OCI-LY3 (cell line): ENCODE data around the gene ARID5B.

ENCODE experiments used
- H2AFZ ChIP-seq: fragments of 200-600, 300-600 bp; shearing (Covaris generic); 2 replicates; pipeline ENCODE4 v1.6.0; 2014; ENCODE audit warnings: antibody characterized with exemption, low read depth, low read length
- H3K27ac ChIP-seq: fragments of 200-600, 300-600 bp; sonication (generic); 2 replicates; pipeline ENCODE4 v1.5.1; 2014; ENCODE audit warnings: mild to moderate bottlenecking, low read length, moderate library complexity, mixed read lengths
- H3K27me3 ChIP-seq: fragments of 200-600, 300-600 bp; sonication (generic); 2 replicates; pipeline ENCODE4 v1.6.1; 2014; ENCODE audit warnings: low read depth, low read length, mixed read lengths
- H3K36me3 ChIP-seq: fragments of 200-600, 300-600 bp; sonication (generic); replicated peaks from 2 replicates; pipeline ENCODE3; 2014; ENCODE audit warnings: low read depth, low read length, mixed read lengths
- H3K4me1 ChIP-seq: fragments of 300-600, 200-600 bp; sonication (generic); 2 replicates; pipeline ENCODE4 v1.6.1; 2014; ENCODE audit warnings: low read length, mixed read lengths
- H3K4me2 ChIP-seq: fragments of 200-600, 300-600 bp; sonication (generic); 2 replicates; pipeline ENCODE4 v1.6.1; 2014; ENCODE audit warnings: low read length, mixed read lengths
- H3K4me3 ChIP-seq: fragments of 300-600, 200-600 bp; sonication (generic); 2 replicates; pipeline ENCODE4 v1.5.1; 2014; ENCODE audit warnings: antibody characterized with exemption, mild to moderate bottlenecking, low read length, moderate library complexity
- H3K79me2 ChIP-seq: fragments of 300-600, 200-600 bp; shearing (Covaris generic); 2 replicates; pipeline ENCODE4 v1.6.1; 2014; ENCODE audit warnings: mild to moderate bottlenecking, low read length, mixed read lengths
- H3K9ac ChIP-seq: fragments of 300-600, 200-600 bp; shearing (Covaris generic); 2 replicates; pipeline ENCODE4 v1.6.0; 2014; ENCODE audit warnings: mild to moderate bottlenecking, low read length, moderate library complexity
- H3K9me3 ChIP-seq: fragments of 200-600, 300-600 bp; shearing (Covaris generic); 2 replicates; pipeline ENCODE4 v1.6.1; 2014; ENCODE audit warnings: low read length, mixed read lengths; ENCODE audit not compliant: insufficient read depth
- H4K20me1 ChIP-seq: fragments of 200-600, 300-600 bp; sonication (generic); 2 replicates; pipeline ENCODE4 v1.6.1; 2016; ENCODE audit warnings: low read length, mixed read lengths; ENCODE audit not compliant: insufficient read depth
- EZH2phosphoT487 ChIP-seq: fragments of 200-600 bp; shearing (Covaris generic); IDR thresholded peaks from 2 replicates; pipeline ENCODE4 v1.6.1; 2018; ENCODE audit warnings: antibody characterized with exemption, mixed run types, low read depth
- TF ChIP-seq, protein P1 (sequence below): fragments of 200-600, 300-600 bp; sonication (generic); IDR thresholded peaks from 2 replicates; pipeline ENCODE4 v1.5.1; 2014; ENCODE audit warnings: antibody characterized with exemption, low read length, low read depth

Gene ARID5B

DNA sequence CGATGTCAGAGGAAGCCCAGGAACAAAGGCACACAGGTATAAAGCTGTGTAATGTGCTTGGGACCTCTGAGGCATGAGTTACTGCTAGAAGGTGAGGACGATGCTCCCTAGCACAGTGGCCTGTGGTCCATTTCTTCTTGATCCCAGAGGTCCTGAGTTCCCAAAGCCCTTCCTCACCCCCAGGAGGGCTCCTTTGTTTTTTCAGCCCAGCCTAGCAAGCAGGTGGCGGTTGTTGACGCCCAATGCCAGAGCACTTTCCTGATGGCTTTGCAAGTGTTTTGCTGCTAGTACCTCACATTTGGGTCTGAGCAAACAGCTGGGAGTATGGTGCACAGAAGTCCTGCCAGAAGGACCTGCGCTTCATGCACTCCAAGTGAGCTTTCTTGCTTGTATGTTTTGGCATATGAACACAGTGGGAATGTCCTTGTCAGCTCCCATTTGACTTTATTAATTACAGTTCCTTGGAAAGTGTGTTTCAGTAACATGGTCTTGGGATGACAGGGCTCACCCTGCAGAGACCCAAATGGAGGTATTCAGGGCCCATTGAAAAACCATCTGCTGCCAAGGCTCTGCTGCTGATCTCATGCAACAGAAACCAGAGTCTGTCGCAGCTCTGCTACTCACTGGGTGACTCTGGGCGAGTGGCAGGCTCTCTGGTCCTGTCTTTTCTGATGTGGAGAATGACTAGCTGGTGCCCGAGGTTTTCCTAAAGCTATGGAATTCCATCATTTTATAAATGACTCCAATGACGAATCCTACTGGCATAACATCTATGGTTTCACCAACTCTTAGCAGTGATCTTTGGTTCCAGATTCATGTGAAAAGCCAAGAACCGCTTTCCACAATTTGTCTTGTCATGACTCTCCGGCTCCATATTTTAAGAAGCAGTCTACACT is 134.9 kb downstream of the ARID5B start:
- no peak overlapping the region for H3K27ac ChIP-seq
- H3K27me3 ChIP-seq, result no peaks in the 10 kb centered on the region
- no peaks in the 10 kb centered on the region for H3K79me2 ChIP-seq
- no peaks in the 10 kb centered on the region for H3K9me3 ChIP-seq
- no peaks in the 10 kb centered on the region for H4K20me1 ChIP-seq
- H2AFZ ChIP-seq, result no peak overlapping the region
- H3K9ac ChIP-seq, result no peak overlapping the region
- no peaks in the 10 kb centered on the region for H3K36me3 ChIP-seq
- H3K4me3 ChIP-seq, result no peak overlapping the region
- H3K4me1 ChIP-seq, result peaks cover 38% of the 10 kb centered on the region
- H3K4me2 ChIP-seq, result no peak overlapping the region
- TF ChIP-seq EZH2phosphoT487, result no peak
- TF ChIP-seq, protein P1, sequence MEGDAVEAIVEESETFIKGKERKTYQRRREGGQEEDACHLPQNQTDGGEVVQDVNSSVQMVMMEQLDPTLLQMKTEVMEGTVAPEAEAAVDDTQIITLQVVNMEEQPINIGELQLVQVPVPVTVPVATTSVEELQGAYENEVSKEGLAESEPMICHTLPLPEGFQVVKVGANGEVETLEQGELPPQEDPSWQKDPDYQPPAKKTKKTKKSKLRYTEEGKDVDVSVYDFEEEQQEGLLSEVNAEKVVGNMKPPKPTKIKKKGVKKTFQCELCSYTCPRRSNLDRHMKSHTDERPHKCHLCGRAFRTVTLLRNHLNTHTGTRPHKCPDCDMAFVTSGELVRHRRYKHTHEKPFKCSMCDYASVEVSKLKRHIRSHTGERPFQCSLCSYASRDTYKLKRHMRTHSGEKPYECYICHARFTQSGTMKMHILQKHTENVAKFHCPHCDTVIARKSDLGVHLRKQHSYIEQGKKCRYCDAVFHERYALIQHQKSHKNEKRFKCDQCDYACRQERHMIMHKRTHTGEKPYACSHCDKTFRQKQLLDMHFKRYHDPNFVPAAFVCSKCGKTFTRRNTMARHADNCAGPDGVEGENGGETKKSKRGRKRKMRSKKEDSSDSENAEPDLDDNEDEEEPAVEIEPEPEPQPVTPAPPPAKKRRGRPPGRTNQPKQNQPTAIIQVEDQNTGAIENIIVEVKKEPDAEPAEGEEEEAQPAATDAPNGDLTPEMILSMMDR, result no peak

DNA sequence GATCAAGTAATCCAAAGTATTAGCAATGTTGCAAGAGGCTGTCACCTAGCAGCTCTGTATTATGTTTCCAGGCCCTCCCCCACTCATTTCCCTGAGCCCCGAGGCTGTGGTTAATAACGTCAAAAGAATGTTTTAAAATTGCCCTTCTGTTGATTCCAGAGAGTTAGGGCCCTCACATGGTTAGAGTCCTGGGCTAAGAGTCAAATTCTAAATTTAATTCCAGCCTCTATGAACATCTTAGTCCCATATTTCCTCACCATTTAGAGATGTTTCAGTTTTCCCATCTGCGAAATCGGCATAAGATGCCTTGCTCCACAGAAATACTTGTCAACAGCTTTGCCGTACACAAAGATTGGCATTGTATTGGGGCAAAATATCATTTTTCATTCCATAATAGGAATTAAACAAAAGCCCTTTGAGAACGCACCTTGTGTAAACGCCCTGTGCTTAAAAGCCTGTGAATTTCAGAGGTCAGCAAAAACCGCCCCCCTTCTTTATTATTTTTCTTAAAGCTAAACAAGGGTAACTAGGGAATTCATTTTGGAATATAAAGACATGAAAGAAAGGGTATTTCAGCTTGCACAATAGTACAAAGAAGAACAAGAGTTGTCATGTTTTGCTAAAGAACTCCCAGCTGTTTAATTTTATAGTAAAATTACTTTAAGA is 135.8 kb downstream of the ARID5B start:
- Histone ChIP-seq H3K9ac (no peak overlapping the region), H3K27ac (no peak overlapping the region), H3K36me3 (no peaks in the 10 kb centered on the region), H4K20me1 (no peaks in the 10 kb centered on the region), H3K4me1 (peaks cover 42% of the 10 kb centered on the region), H3K4me2 (no peak overlapping the region), H3K79me2 (no peaks in the 10 kb centered on the region), H3K27me3 (no peaks in the 10 kb centered on the region), H3K9me3 (no peaks in the 10 kb centered on the region), H2AFZ (no peak overlapping the region), H3K4me3 (no peak overlapping the region)
- TF ChIP-seq, protein P1, result no peak
- TF ChIP-seq EZH2phosphoT487, result no peak

DNA sequence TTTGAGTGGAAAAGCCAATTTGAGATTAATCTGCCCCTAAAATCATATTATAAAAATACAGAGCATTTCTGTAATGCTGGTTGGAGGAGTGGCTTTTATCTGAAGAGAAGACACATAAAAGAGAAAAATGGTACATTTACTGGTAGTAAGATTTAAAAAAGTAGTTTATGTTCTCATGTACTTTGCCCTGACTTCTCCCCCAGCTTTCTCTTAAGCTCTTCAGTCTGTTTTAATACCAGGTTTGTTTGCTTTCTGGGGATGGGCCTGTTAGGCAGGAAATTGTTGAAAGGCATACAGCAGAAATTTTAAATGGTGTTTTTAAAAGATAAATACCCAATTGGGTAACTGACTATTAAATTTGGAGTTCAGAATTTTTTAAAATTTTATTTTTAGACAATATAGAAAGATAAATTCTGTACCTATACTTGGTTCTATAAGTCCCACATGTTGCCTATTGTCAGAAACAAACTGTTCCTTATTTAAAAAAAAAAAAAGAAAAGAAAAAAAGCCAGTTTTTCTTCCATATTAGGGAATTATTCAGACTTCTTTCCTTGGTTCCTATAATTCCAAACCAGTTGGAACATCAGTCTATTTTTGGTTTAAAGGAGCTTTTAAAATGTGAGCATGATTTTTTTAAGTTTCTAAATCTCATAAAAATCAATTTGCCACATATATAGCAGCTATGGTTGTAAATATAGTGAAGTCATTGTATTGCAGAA is 136.6 kb downstream of the ARID5B start:
- Histone ChIP-seq H3K9me3 (no peaks in the 10 kb centered on the region), H3K9ac (no peak overlapping the region), H3K4me3 (no peak overlapping the region), H3K4me2 (peak overlapping the region; percentile 25), H2AFZ (no peak overlapping the region), H3K79me2 (no peaks in the 10 kb centered on the region), H3K27me3 (no peaks in the 10 kb centered on the region), H3K36me3 (no peaks in the 10 kb centered on the region), H3K27ac (no peak overlapping the region), H3K4me1 (peaks cover 50% of the 10 kb centered on the region), H4K20me1 (no peaks in the 10 kb centered on the region)
- TF ChIP-seq, protein P1, result no peak
- TF ChIP-seq EZH2phosphoT487, result no peak
